Endothelial cell of umbilical vein (primary cell): ENCODE results near the gene PPFIBP1. TPM values are rescaled to one million over a fixed set of nuclear protein-coding genes. Genes with fewer than 3 reads are reported as not detected.
A peak's percentile ranks its signal among the peaks of the same experiment; 100 is the strongest.

Source experiments
- BruUV-seq: library from RNA; stranded (reverse); fragments of 400-500 nt; replicated peaks from 2 replicates; lab custom pipeline; 2021; lab: Mats Ljungman, UMichigan
- CTCF ChIA-PET: fragments of 300-600, 350-600 bp; sonication (Branson Sonifier 250); formaldehyde crosslinking; loops from one replicate; lab custom pipeline; 2021; ENCODE audit warnings: antibody characterized with exemption, inconsistent platforms; lab: Charles Lee
- POLR2A ChIA-PET: fragments of 300-600, 350-600 bp; sonication (Branson Sonifier 250); formaldehyde crosslinking; loops from one replicate; lab custom pipeline; 2021; ENCODE audit warnings: antibody characterized with exemption, inconsistent platforms; lab: Charles Lee
- DNase-seq: peaks from one replicate; pipeline ENCODE4 v3.0.0-alpha.2; 2011; ENCODE audit warnings: low read depth, low spot score
- FAIRE-seq: peaks from 2 replicates; lab custom pipeline; 2011; peaks lifted over from hg19 to GRCh38; lab: Jason Lieb, UNC
- H2AFZ ChIP-seq: 2 replicates; pipeline ENCODE4 v1.6.0; 2012; ENCODE audit warnings: low read depth, low read length, control low read depth, inconsistent platforms
- H3K27ac ChIP-seq: 2 replicates; pipeline ENCODE4 v1.5.1; 2011; ENCODE audit warnings: low read depth, mild to moderate bottlenecking, control low read depth, low read length, moderate library complexity; ENCODE audit not compliant: insufficient read depth
- H3K27me3 ChIP-seq, 2 experiments: 2 replicates each; pipeline versions ENCODE4 v1.6.0 to v1.6.1; 2011; ENCODE audit warnings: low read length in 2 of 2, mixed read lengths in 1 of 2; ENCODE audit not compliant: control insufficient read depth in 2 of 2, insufficient read depth in 2 of 2
- H3K36me3 ChIP-seq, 2 experiments: 2 replicates in 1 of 2; 3 replicates in 1 of 2; pipeline ENCODE4 v1.5.1; 2011; ENCODE audit warnings: low read length in 2 of 2, mild to moderate bottlenecking in 1 of 2, moderate library complexity in 1 of 2; ENCODE audit not compliant: control insufficient read depth in 2 of 2, insufficient read depth in 2 of 2; ENCODE audit errors: extremely low read depth in 1 of 2
- H3K4me1 ChIP-seq: 3 replicates; pipeline ENCODE4 v1.5.1; 2011; ENCODE audit warnings: mild to moderate bottlenecking, low read length; ENCODE audit not compliant: control insufficient read depth, insufficient read depth; ENCODE audit errors: extremely low read depth
- H3K4me2 ChIP-seq: 2 replicates; pipeline ENCODE4 v1.6.1; 2011; ENCODE audit warnings: low read length, control low read depth, mixed read lengths; ENCODE audit not compliant: insufficient read depth
- H3K4me3 ChIP-seq, 3 experiments: fragments of 200-600 bp in 1 of 3; sonication (generic), shearing (Covaris generic) in 1 of 3; replicated peaks in 1 of 3; 2 replicates each; pipeline ENCODE4 v1.5.1; 2011 to 2016; ENCODE audit warnings: control low read depth in 3 of 3, low read length in 3 of 3, mild to moderate bottlenecking in 2 of 3, inconsistent platforms in 1 of 3, low read depth in 1 of 3, moderate library complexity in 1 of 3; ENCODE audit not compliant: insufficient read depth in 1 of 3
- H3K79me2 ChIP-seq: 2 replicates; pipeline ENCODE4 v1.6.0; 2012; ENCODE audit warnings: low read length, inconsistent platforms; ENCODE audit not compliant: control insufficient read depth, insufficient read depth
- H3K9ac ChIP-seq: replicated peaks from 2 replicates; pipeline ENCODE3; 2011; ENCODE audit warnings: low read length, control low read depth; ENCODE audit not compliant: insufficient read depth; ENCODE audit errors: extremely low read depth
- H3K9me1 ChIP-seq: replicated peaks from 3 replicates; pipeline ENCODE4 v1.6.0; 2011; ENCODE audit warnings: mild to moderate bottlenecking, low read length; ENCODE audit not compliant: control insufficient read depth, insufficient read depth; ENCODE audit errors: extremely low read depth
- H3K9me3 ChIP-seq: replicated peaks from 2 replicates; pipeline ENCODE4 v1.5.1; 2012; ENCODE audit warnings: low read length, inconsistent platforms; ENCODE audit not compliant: control insufficient read depth, insufficient read depth
- H4K20me1 ChIP-seq: replicated peaks from 2 replicates; pipeline ENCODE3; 2011; ENCODE audit warnings: mild to moderate bottlenecking, low read length; ENCODE audit not compliant: control insufficient read depth, insufficient read depth; ENCODE audit errors: extremely low read depth
- EZH2 ChIP-seq: IDR thresholded peaks from 2 replicates; pipeline ENCODE4 v1.6.1; 2012; ENCODE audit warnings: borderline replicate concordance, low read depth, mild to moderate bottlenecking, moderate library complexity, low read length, inconsistent platforms; ENCODE audit not compliant: severe bottlenecking
- FOS ChIP-seq: IDR thresholded peaks from 2 replicates; pipeline ENCODE4 v1.6.1; 2011; ENCODE audit warnings: mild to moderate bottlenecking, low read length, moderate library complexity, borderline replicate concordance; ENCODE audit not compliant: insufficient read depth
- GATA2 ChIP-seq: IDR thresholded peaks from 2 replicates; pipeline ENCODE4 v1.7.0; 2011; ENCODE audit warnings: low read depth, mild to moderate bottlenecking, moderate library complexity, mixed read lengths, low read length; ENCODE audit not compliant: insufficient read length, insufficient read depth
- JUN ChIP-seq: IDR thresholded peaks from 2 replicates; pipeline ENCODE4 v1.6.1; 2011; ENCODE audit warnings: borderline replicate concordance, low read depth; ENCODE audit not compliant: insufficient read length, insufficient read depth
- MYC ChIP-seq: IDR thresholded peaks from one replicate; pipeline ENCODE4 v1.6.1; 2011; ENCODE audit warnings: mild to moderate bottlenecking, low read depth, low read length
- POLR2A ChIP-seq: IDR thresholded peaks from 2 replicates; pipeline ENCODE4 v1.6.1; 2012; ENCODE audit warnings: low read depth, mild to moderate bottlenecking, control low read depth, low read length
- POLR2AphosphoS5 ChIP-seq: IDR thresholded peaks from 2 replicates; pipeline ENCODE4 v1.6.1; 2012; ENCODE audit warnings: low read depth, mild to moderate bottlenecking, control low read depth, low read length, moderate library complexity; ENCODE audit not compliant: insufficient read depth
- dilution Hi-C: fragments of 300-500 bp; cut with MboI; formaldehyde crosslinking; loops from one replicate; pipeline ENCODE4 v1.15.0; 2019; ENCODE audit warnings: low sequenced_read_pairs; ENCODE audit not compliant: extremely low pct_ligation_motif_present
- intact Hi-C: fragments of 100-400 bp; cut with micrococcal nuclease; formaldehyde crosslinking; loops from one replicate; pipeline ENCODE4 v1.10.0; 2022
- polyA plus RNA-seq, 4 experiments: library from polyadenylated mRNA; depleted of rRNA in 3 of 4; stranded (reverse) in 3 of 4; unstranded in 1 of 4; fragments of >200 nt; gene quantifications; 2 replicates each; pipeline versions ENCODE4 v1.2.1 to v1.2.3, GENCODE V29; 2011 to 2012; ENCODE audit warnings: missing spikeins in 1 of 4
- total RNA-seq: library from RNA; stranded (reverse); gene quantifications from 2 replicates; pipeline ENCODE4 v1.2.3, GENCODE V29; 2021
- TF ChIP-seq, protein P1 (sequence below): IDR thresholded peaks from 2 replicates; pipeline ENCODE4 v1.6.1; 2011; ENCODE audit not compliant: insufficient read depth, insufficient read length
- TF ChIP-seq, protein P2 (sequence below), 2 donors: IDR thresholded peaks; 1 replicate in 1 of 2; 2 replicates in 1 of 2; pipeline ENCODE4 v1.5.1; 2011; ENCODE audit warnings: low read length in 2 of 2, mild to moderate bottlenecking in 2 of 2, moderate library complexity in 2 of 2, control low read depth in 1 of 2, inconsistent platforms in 1 of 2, low read depth in 1 of 2; ENCODE audit not compliant: insufficient read depth in 1 of 2; ENCODE audit errors: extremely low read depth in 1 of 2

The PPFIBP1 gene
- total and polyA plus RNA-seq, 2 donors (not counting 3 experiments of a cell fraction or from before 2014, with no cell fraction given) = 45.5 to 154 TPM

DNA sequence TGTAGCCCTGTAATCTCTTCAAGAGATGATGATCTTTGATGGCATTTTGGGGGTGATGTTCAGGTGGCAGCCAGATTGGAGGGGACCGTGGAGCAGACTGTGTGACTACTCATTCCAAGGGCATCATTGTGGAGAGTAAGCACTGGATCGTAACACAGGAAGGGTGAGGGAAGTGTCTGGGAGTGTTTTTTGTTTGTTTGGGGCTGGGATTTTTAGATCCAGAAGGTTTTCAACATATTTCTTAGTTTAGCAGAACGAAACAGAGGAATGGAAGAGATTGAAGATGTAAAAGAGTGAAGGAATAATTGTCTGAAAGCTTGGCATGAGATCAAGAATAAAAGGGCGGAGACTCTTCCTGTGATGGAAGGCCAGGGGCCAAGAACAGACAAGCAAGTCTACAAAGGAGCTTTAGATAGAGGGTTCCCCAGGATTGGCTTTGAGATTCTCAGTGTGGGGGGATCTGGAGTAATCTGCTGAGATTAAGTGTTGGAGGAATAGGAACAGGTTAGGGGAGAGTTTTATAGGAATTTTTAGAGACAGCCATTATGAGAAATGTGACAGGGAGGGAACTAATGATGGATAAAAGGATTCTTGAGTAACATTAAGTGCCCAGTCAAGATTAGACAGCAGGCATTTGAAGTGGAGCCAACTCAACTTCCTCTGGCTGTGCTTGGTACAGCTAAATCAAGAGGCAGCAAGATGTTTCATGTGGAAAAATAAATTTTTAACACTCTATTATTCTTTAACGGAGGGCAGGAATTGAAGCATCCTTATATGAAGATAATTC lies 92.5 kb downstream of the PPFIBP1 start:
- dilution Hi-C loops (no loop called here), intact Hi-C loops (loop anchor here (5.0 kb wide), 1 partner anchor 154 kb away; no protein-coding TSS in a partner anchor)
- DNase-seq = no peak
- H3K9ac ChIP-seq = peak overlapping the region; percentile 32
- no peak overlapping the region for H2AFZ ChIP-seq
- no peaks in the 10 kb centered on the region for H4K20me1 ChIP-seq
- H3K9me1 ChIP-seq = no peaks in the 10 kb centered on the region
- CTCF ChIA-PET = interaction anchor here (1.0 to 1.7 kb wide), 3 partner anchors 14 to 182 kb away, joined by 3 to 6 read pairs (median 3); no protein-coding TSS in a partner anchor
- BruUV-seq = no TSS peak
- H3K36me3 ChIP-seq = no peaks in the 10 kb centered on the region
- POLR2A ChIA-PET = no interaction called here
- peaks cover 53% of the 10 kb centered on the region for H3K79me2 ChIP-seq
- peak; percentile 47 for FAIRE-seq
- H3K27me3 ChIP-seq = no peaks in the 10 kb centered on the region
- H3K4me3 ChIP-seq = no peak overlapping the region
- H3K9me3 ChIP-seq = no peaks in the 10 kb centered on the region
- H3K27ac ChIP-seq = peak overlapping the region; percentile 57
- peak overlapping the region; percentile 50 for H3K4me2 ChIP-seq
- peaks cover 54% of the 10 kb centered on the region for H3K4me1 ChIP-seq
- TF ChIP-seq GATA2 (no peak), MYC (no peak), POLR2AphosphoS5 (no peak), POLR2A (no peak), FOS (no peak), EZH2 (no peak), JUN (no peak)
- TF ChIP-seq, protein P1, sequence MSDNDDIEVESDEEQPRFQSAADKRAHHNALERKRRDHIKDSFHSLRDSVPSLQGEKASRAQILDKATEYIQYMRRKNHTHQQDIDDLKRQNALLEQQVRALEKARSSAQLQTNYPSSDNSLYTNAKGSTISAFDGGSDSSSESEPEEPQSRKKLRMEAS = no peak
- TF ChIP-seq, protein P2, sequence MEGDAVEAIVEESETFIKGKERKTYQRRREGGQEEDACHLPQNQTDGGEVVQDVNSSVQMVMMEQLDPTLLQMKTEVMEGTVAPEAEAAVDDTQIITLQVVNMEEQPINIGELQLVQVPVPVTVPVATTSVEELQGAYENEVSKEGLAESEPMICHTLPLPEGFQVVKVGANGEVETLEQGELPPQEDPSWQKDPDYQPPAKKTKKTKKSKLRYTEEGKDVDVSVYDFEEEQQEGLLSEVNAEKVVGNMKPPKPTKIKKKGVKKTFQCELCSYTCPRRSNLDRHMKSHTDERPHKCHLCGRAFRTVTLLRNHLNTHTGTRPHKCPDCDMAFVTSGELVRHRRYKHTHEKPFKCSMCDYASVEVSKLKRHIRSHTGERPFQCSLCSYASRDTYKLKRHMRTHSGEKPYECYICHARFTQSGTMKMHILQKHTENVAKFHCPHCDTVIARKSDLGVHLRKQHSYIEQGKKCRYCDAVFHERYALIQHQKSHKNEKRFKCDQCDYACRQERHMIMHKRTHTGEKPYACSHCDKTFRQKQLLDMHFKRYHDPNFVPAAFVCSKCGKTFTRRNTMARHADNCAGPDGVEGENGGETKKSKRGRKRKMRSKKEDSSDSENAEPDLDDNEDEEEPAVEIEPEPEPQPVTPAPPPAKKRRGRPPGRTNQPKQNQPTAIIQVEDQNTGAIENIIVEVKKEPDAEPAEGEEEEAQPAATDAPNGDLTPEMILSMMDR (IDR thresholded peaks at IDR 0.05; ENCODE audit: extremely low read depth in 1 of 2, insufficient read depth in 1 of 2, low read depth in 1 of 2, low read length in 2 of 2) = no peak
